ENCODE data around the gene LRRC7.
"Not testable (repeated sequence)": the region's sequence is repeated elsewhere in the genome, so short reads cannot be mapped to it uniquely, and the experiment has no call there.

Gene LRRC7

GRCh38 chr1:69946935-69947334 lies 379.2 kb downstream of the LRRC7 start:
- in situ Hi-C loops (cut with MboI; ENCODE audit: low sequenced_read_pairs): no loop called here

- in situ Hi-C loops (cut with MboI; ENCODE audit: low sequenced_read_pairs): no loop called here
Observed at GRCh38 chr1:69947837-69948236, 380.1 kb downstream of the LRRC7 start.

GRCh38 chr1:69952676-69953075 lies 385.0 kb downstream of the LRRC7 start:
- in situ Hi-C loops (cut with MboI; ENCODE audit: low sequenced_read_pairs): no loop called here

- in situ Hi-C loops (cut with MboI; ENCODE audit: low sequenced_read_pairs): not testable (repeated sequence)
Observed at GRCh38 chr1:69962452-69962851, 394.7 kb downstream of the LRRC7 start.

GRCh38 chr1:69967245-69967766 lies 399.6 kb downstream of the LRRC7 start:
- in situ Hi-C loops (cut with MboI; ENCODE audit: low sequenced_read_pairs): no loop called here

GRCh38 chr1:69976896-69977295 lies 409.2 kb downstream of the LRRC7 start:
- in situ Hi-C loops (cut with MboI; ENCODE audit: low sequenced_read_pairs): no loop called here

- in situ Hi-C loops (cut with MboI; ENCODE audit: low sequenced_read_pairs): no loop called here
Observed at GRCh38 chr1:69982992-69983391, 415.3 kb downstream of the LRRC7 start.

- in situ Hi-C loops (cut with MboI; ENCODE audit: low sequenced_read_pairs): no loop called here
Observed at GRCh38 chr1:69985376-69985775, 417.7 kb downstream of the LRRC7 start.

- in situ Hi-C loops (cut with MboI; ENCODE audit: low sequenced_read_pairs): no loop called here
Observed at GRCh38 chr1:69985901-69986439, 418.2 kb downstream of the LRRC7 start.

GRCh38 chr1:69987881-69988280 lies 420.2 kb downstream of the LRRC7 start:
- in situ Hi-C loops (cut with MboI; ENCODE audit: low sequenced_read_pairs): no loop called here

GRCh38 chr1:69991644-69992043 lies 423.9 kb downstream of the LRRC7 start:
- in situ Hi-C loops (cut with MboI; ENCODE audit: low sequenced_read_pairs): no loop called here

GRCh38 chr1:69992594-69992993 lies 424.9 kb downstream of the LRRC7 start:
- in situ Hi-C loops (cut with MboI; ENCODE audit: low sequenced_read_pairs): no loop called here

GRCh38 chr1:69993810-69994209 lies 426.1 kb downstream of the LRRC7 start:
- in situ Hi-C loops (cut with MboI; ENCODE audit: low sequenced_read_pairs): no loop called here

GRCh38 chr1:69994241-69994640 lies 426.5 kb downstream of the LRRC7 start:
- in situ Hi-C loops (cut with MboI; ENCODE audit: low sequenced_read_pairs): no loop called here

GRCh38 chr1:69998847-69999246 lies 431.1 kb downstream of the LRRC7 start:
- in situ Hi-C loops (cut with MboI; ENCODE audit: low sequenced_read_pairs): no loop called here

- in situ Hi-C loops (cut with MboI; ENCODE audit: low sequenced_read_pairs): no loop called here
Observed at GRCh38 chr1:70003211-70003908, 435.6 kb downstream of the LRRC7 start.

GRCh38 chr1:70005386-70006034 lies 437.8 kb downstream of the LRRC7 start:
- in situ Hi-C loops (cut with MboI; ENCODE audit: low sequenced_read_pairs): no loop called here

GRCh38 chr1:70008660-70009059 lies 440.9 kb downstream of the LRRC7 start:
- in situ Hi-C loops (cut with MboI; ENCODE audit: low sequenced_read_pairs): no loop called here

GRCh38 chr1:70017770-70018169 lies 450.0 kb downstream of the LRRC7 start:
- in situ Hi-C loops (cut with MboI; ENCODE audit: low sequenced_read_pairs): no loop called here

- in situ Hi-C loops (cut with MboI; ENCODE audit: low sequenced_read_pairs): no loop called here
Observed at GRCh38 chr1:70024272-70024671, 456.6 kb downstream of the LRRC7 start.

- in situ Hi-C loops (cut with MboI; ENCODE audit: low sequenced_read_pairs): no loop called here
Observed at GRCh38 chr1:70025052-70025451, 457.3 kb downstream of the LRRC7 start.

GRCh38 chr1:70025846-70026245 lies 458.1 kb downstream of the LRRC7 start:
- in situ Hi-C loops (cut with MboI; ENCODE audit: low sequenced_read_pairs): no loop called here
